IMR-90 (cell line): ENCODE measurements around the gene COL6A3. TPM values are rescaled to one million over a fixed set of nuclear protein-coding genes. Genes with fewer than 3 reads are reported as not detected.

Source experiments
- ATAC-seq: fragments of 200-7000 bp; cut with Tn5 transposase; 2 replicates; pipeline ENCODE4 v1.9.1; 2020; ENCODE audit warnings: low read depth, mild to moderate bottlenecking, moderate library complexity
- BruUV-seq: library from RNA; stranded (reverse); fragments of 400-500 nt; replicated peaks from 2 replicates; lab custom pipeline; 2021; lab: Mats Ljungman, UMichigan
- CTCF ChIA-PET: fragments of 300-600 bp; formaldehyde crosslinking; extraction: SDS; loops from one replicate; lab custom pipeline; 2021; ENCODE audit warnings: antibody characterized with exemption; lab: Yijun Ruan, JAX
- POLR2A ChIA-PET: fragments of 300-600 bp; sonication (Branson Sonifier 250); formaldehyde crosslinking; loops from one replicate; lab custom pipeline; 2022; ENCODE audit warnings: antibody characterized with exemption; ENCODE audit not compliant: unreplicated experiment; lab: Charles Lee
- DNase-seq: peaks from one replicate; pipeline ENCODE4 v3.0.0; 2013
- H2AFZ ChIP-seq: replicated peaks from 2 replicates; pipeline ENCODE3; 2013; ENCODE audit warnings: low read length, mild to moderate bottlenecking; ENCODE audit not compliant: poor library complexity
- H2AK5ac ChIP-seq: 2 replicates; pipeline ENCODE4 v1.6.1; 2013; ENCODE audit warnings: low read depth, low read length, inconsistent platforms
- H2AK9ac ChIP-seq: replicated peaks from 2 replicates; pipeline ENCODE3; 2013; ENCODE audit warnings: mild to moderate bottlenecking, low read depth, low read length, moderate library complexity; ENCODE audit not compliant: poor library complexity
- H2BK120ac ChIP-seq: 2 replicates; pipeline ENCODE4 v1.6.1; 2013; ENCODE audit warnings: low read depth, low read length, inconsistent platforms
- H2BK15ac ChIP-seq: 3 replicates; pipeline ENCODE4 v1.6.1; 2013; ENCODE audit warnings: low read depth, low read length, inconsistent platforms
- H2BK20ac ChIP-seq: 2 replicates; pipeline ENCODE4 v1.6.1; 2013; ENCODE audit warnings: low read depth, mild to moderate bottlenecking, inconsistent platforms, low read length, moderate library complexity
- H2BK5ac ChIP-seq: 2 replicates; pipeline ENCODE4 v1.6.1; 2013; ENCODE audit warnings: mild to moderate bottlenecking, low read depth, low read length, inconsistent platforms; ENCODE audit not compliant: poor library complexity, severe bottlenecking
- H3K14ac ChIP-seq: replicated peaks from 2 replicates; pipeline ENCODE4 v1.6.1; 2013; ENCODE audit warnings: low read depth, low read length, inconsistent platforms
- H3K18ac ChIP-seq: 2 replicates; pipeline ENCODE4 v1.6.1; 2013; ENCODE audit warnings: low read depth, low read length, control low read depth
- H3K23ac ChIP-seq: 2 replicates; pipeline ENCODE4 v1.6.1; 2013; ENCODE audit warnings: low read depth, low read length, inconsistent platforms
- H3K27ac ChIP-seq: 2 replicates; pipeline ENCODE4 v1.5.1; 2013; ENCODE audit warnings: mild to moderate bottlenecking, control low read depth, low read length; ENCODE audit not compliant: insufficient read depth
- H3K27me3 ChIP-seq: 2 replicates; pipeline ENCODE4 v1.6.1; 2013; ENCODE audit warnings: low read length; ENCODE audit not compliant: control insufficient read depth, insufficient read depth
- H3K36me3 ChIP-seq: 2 replicates; pipeline ENCODE4 v1.6.1; 2013; ENCODE audit warnings: low read length, mixed read lengths; ENCODE audit not compliant: control insufficient read depth, insufficient read depth
- H3K4ac ChIP-seq: 2 replicates; pipeline ENCODE4 v1.6.1; 2013; ENCODE audit warnings: low read depth, low read length, inconsistent platforms
- H3K4me1 ChIP-seq: 2 replicates; pipeline ENCODE4 v1.6.1; 2013; ENCODE audit warnings: low read length, mixed read lengths; ENCODE audit not compliant: control insufficient read depth, insufficient read depth
- H3K4me2 ChIP-seq: 2 replicates; pipeline ENCODE4 v1.6.1; 2013; ENCODE audit warnings: low read depth, mild to moderate bottlenecking, control low read depth, low read length, moderate library complexity
- H3K4me3 ChIP-seq: 2 replicates; pipeline ENCODE4 v1.5.1; 2013; ENCODE audit warnings: low read depth, mild to moderate bottlenecking, control low read depth, low read length, moderate library complexity; ENCODE audit not compliant: insufficient read depth
- H3K56ac ChIP-seq: 2 replicates; pipeline ENCODE4 v1.6.1; 2013; ENCODE audit warnings: low read length, inconsistent platforms; ENCODE audit not compliant: insufficient read depth; ENCODE audit errors: extremely low read depth
- H3K79me1 ChIP-seq, 2 experiments: 2 replicates each; pipeline ENCODE4 v1.6.1; 2013; ENCODE audit warnings: low read length in 2 of 2, inconsistent platforms in 1 of 2, low read depth in 1 of 2
- H3K9ac ChIP-seq: 2 replicates; pipeline ENCODE4 v1.6.1; 2013; ENCODE audit warnings: low read depth, low read length, control low read depth
- H3K9me1 ChIP-seq: 2 replicates; pipeline ENCODE4 v1.6.1; 2013; ENCODE audit warnings: low read length, inconsistent platforms; ENCODE audit not compliant: insufficient read depth
- H3K9me3 ChIP-seq: 2 replicates; pipeline ENCODE4 v1.6.1; 2013; ENCODE audit warnings: low read length; ENCODE audit not compliant: control insufficient read depth, insufficient read depth
- H4K20me1 ChIP-seq: 2 replicates; pipeline ENCODE4 v1.6.1; 2013; ENCODE audit warnings: low read length, inconsistent platforms; ENCODE audit not compliant: insufficient read depth
- H4K5ac ChIP-seq: 2 replicates; pipeline ENCODE4 v1.6.1; 2013; ENCODE audit warnings: mild to moderate bottlenecking, low read depth, low read length, control low read depth
- H4K8ac ChIP-seq, 2 experiments: 2 replicates each; pipeline ENCODE4 v1.6.1; 2013; ENCODE audit warnings: low read depth in 2 of 2, low read length in 2 of 2, control low read depth in 1 of 2, inconsistent platforms in 1 of 2
- H4K91ac ChIP-seq: 2 replicates; pipeline ENCODE4 v1.6.1; 2013; ENCODE audit warnings: low read depth, low read length, inconsistent platforms; ENCODE audit not compliant: insufficient read depth
- BHLHE40 ChIP-seq: fragments of 150-350 bp; IDR thresholded peaks from 2 replicates; pipeline ENCODE4 v1.6.1; 2016; ENCODE audit warnings: mild to moderate bottlenecking, low read depth, low read length
- CEBPB ChIP-seq: IDR thresholded peaks from 2 replicates; pipeline ENCODE4 v1.6.1; 2012; ENCODE audit warnings: low read depth, low read length, improper control_type of control experiment
- CHD1 ChIP-seq: IDR thresholded peaks from 2 replicates; pipeline ENCODE4 v1.6.1; 2012; ENCODE audit warnings: low read depth, low read length, improper control_type of control experiment
- ELK1 ChIP-seq: fragments of 150-350 bp; IDR thresholded peaks from 2 replicates; pipeline ENCODE4 v1.6.1; 2016; ENCODE audit warnings: low read depth, mild to moderate bottlenecking, low read length, moderate library complexity, borderline replicate concordance
- FOS ChIP-seq: fragments of 150-350 bp; IDR thresholded peaks from 2 replicates; pipeline ENCODE4 v1.6.1; 2016; ENCODE audit warnings: low read depth, low read length
- MAFK ChIP-seq: IDR thresholded peaks from 2 replicates; pipeline ENCODE4 v1.6.1; 2012; ENCODE audit warnings: low read depth, low read length, improper control_type of control experiment
- MAZ ChIP-seq: IDR thresholded peaks from 2 replicates; pipeline ENCODE4 v1.6.1; 2012; ENCODE audit warnings: low read depth, mild to moderate bottlenecking, low read length, improper control_type of control experiment, moderate library complexity, borderline replicate concordance
- MXI1 ChIP-seq: IDR thresholded peaks from 2 replicates; pipeline ENCODE4 v1.6.1; 2012; ENCODE audit warnings: low read depth, mild to moderate bottlenecking, low read length, moderate library complexity, borderline replicate concordance
- NFE2L2 ChIP-seq: fragments of 150-350 bp; IDR thresholded peaks from 2 replicates; pipeline ENCODE4 v1.6.1; 2016; ENCODE audit warnings: low read depth, mild to moderate bottlenecking, low read length
- POLR2A ChIP-seq: IDR thresholded peaks from 2 replicates; pipeline ENCODE4 v1.6.1; 2012; ENCODE audit warnings: mild to moderate bottlenecking, low read depth, low read length
- RAD21 ChIP-seq: IDR thresholded peaks from 2 replicates; pipeline ENCODE4 v1.6.1; 2012; ENCODE audit warnings: low read length, improper control_type of control experiment
- RCOR1 ChIP-seq: IDR thresholded peaks from 2 replicates; pipeline ENCODE4 v1.6.1; 2012; ENCODE audit warnings: mild to moderate bottlenecking, low read length, improper control_type of control experiment; ENCODE audit not compliant: insufficient replicate concordance
- RFX5 ChIP-seq: IDR thresholded peaks from 2 replicates; pipeline ENCODE4 v1.8.0; 2012; ENCODE audit warnings: low read depth, mild to moderate bottlenecking, low read length, moderate library complexity
- SMC3 ChIP-seq: fragments of 150-350 bp; IDR thresholded peaks from 2 replicates; pipeline ENCODE4 v1.6.1; 2016; ENCODE audit warnings: low read depth, mild to moderate bottlenecking, antibody characterized with exemption, low read length, moderate library complexity
- USF2 ChIP-seq: fragments of 150-350 bp; IDR thresholded peaks from 2 replicates; pipeline ENCODE4 v1.6.1; 2017; ENCODE audit warnings: mild to moderate bottlenecking, antibody characterized with exemption, low read length, low read depth
- whole genome bisulfite sequencing, 2 experiments: methylation state at CpG; one replicate each; pipeline versions ENCODE4 v1.1.5 to v1.1.7; 2013; ENCODE audit warnings: missing lambda C conversion rate in 2 of 2; ENCODE audit not compliant: insufficient read length in 1 of 2; ENCODE audit errors: extremely low coverage in 2 of 2; 5-methylcytosine and 5-hydroxymethylcytosine counted together
- dilution Hi-C: fragments of 300-500 bp; cut with HindIII; formaldehyde crosslinking; loops from one replicate; pipeline ENCODE4 v1.14.3; 2018; ENCODE audit warnings: low sequenced_read_pairs; ENCODE audit not compliant: unreplicated experiment
- in situ Hi-C: fragments of 300-500 bp; cut with MboI; formaldehyde crosslinking; loops from 3 replicates; pipeline ENCODE4 v1.14.3; 2019; ENCODE audit warnings: low sequenced_read_pairs, inconsistent platforms, mixed read lengths
- intact Hi-C: fragments of 100-400 bp; cut with micrococcal nuclease; formaldehyde crosslinking; loops from 2 replicates; pipeline ENCODE4 v1.10.0; 2022
- polyA plus RNA-seq, 3 experiments: library from polyadenylated mRNA; depleted of rRNA; stranded (reverse); fragments of >200 nt; gene quantifications; 2 replicates each; pipeline ENCODE4 v1.2.3, GENCODE V29; 2012; ENCODE audit warnings: low replicate concordance in 1 of 3
- total RNA-seq: library from RNA; depleted of rRNA; stranded (reverse); fragments of >200 nt; gene quantifications from 2 replicates; pipeline ENCODE4 v1.2.3, GENCODE V29; 2012

Gene COL6A3
- total and polyA plus RNA-seq, 2 of the 4 experiments (the other 2 are of a cell fraction): 964 to 1,855 TPM

- H2BK20ac ChIP-seq: peak overlapping the region; percentile 96
- no TSS peak for BruUV-seq
- H2BK5ac ChIP-seq: peak overlapping the region; percentile 73
- H3K56ac ChIP-seq: peak overlapping the region; percentile 41
- no peak overlapping the region for H2AK9ac ChIP-seq
- H3K23ac ChIP-seq: peak overlapping the region; percentile 86
- H4K8ac ChIP-seq: peak overlapping the region; percentile 84 to 85
- H3K4me1 ChIP-seq: peaks cover 30% of the 10 kb centered on the region
- ChIA-PET CTCF (interaction anchor here (0.6 kb wide), 1 partner anchor 275 kb away, joined by 5 read pairs; no protein-coding TSS in a partner anchor), POLR2A (interaction anchor here (0.6 kb wide), 1 partner anchor 40 kb away, joined by 3 read pairs; no protein-coding TSS in a partner anchor)
- intact Hi-C loops: no loop called here
- peak; percentile 62 for DNase-seq
- peak overlapping the region; percentile 92 for H3K14ac ChIP-seq
- in situ Hi-C loops: no loop called here
- peak overlapping the region; percentile 84; the same call in 2 of the 3 replicates for H2BK15ac ChIP-seq
- peak overlapping the region; percentile 97 for H3K18ac ChIP-seq
- dilution Hi-C loops: no loop called here
- ATAC-seq: peak; percentile 8; the same call in 1 of the 2 replicates
- H3K9me3 ChIP-seq: peaks cover 4% of the 10 kb centered on the region; the same call in 1 of the 2 replicates
- no CpG with 5 or more reads among the region's 2 CpGs for WGBS, 2 experiments
- H2AK5ac ChIP-seq: peak overlapping the region; percentile 87
- no peaks in the 10 kb centered on the region for H3K27me3 ChIP-seq
- H3K79me1 ChIP-seq: peaks cover 5 to 36% of the 10 kb centered on the region in 2 experiments; a peak in 3 of 4 replicates
- H3K4me3 ChIP-seq: no peak overlapping the region
- H4K5ac ChIP-seq: peak overlapping the region; percentile 83
- peak overlapping the region; percentile 94 for H4K91ac ChIP-seq
- H2AFZ ChIP-seq: no peak overlapping the region
- no peaks in the 10 kb centered on the region for H3K36me3 ChIP-seq
- TF ChIP-seq POLR2A: no peak
- no peak for TF ChIP-seq RCOR1
- TF ChIP-seq RFX5: no peak
- TF ChIP-seq CHD1: no peak
- TF ChIP-seq CEBPB: no peak
- no peak for TF ChIP-seq MXI1
- TF ChIP-seq MAZ: no peak
- no peak for TF ChIP-seq SMC3
- TF ChIP-seq ELK1: no peak
- TF ChIP-seq MAFK: no peak
- no peak for TF ChIP-seq FOS
- TF ChIP-seq USF2: no peak
- no peak for TF ChIP-seq BHLHE40
- TF ChIP-seq RAD21: no peak
- TF ChIP-seq NFE2L2: no peak
- no peaks in the 10 kb centered on the region for H4K20me1 ChIP-seq
- H3K27ac ChIP-seq: peak overlapping the region; percentile 82
- peaks cover 43% of the 10 kb centered on the region for H3K9me1 ChIP-seq
- peak overlapping the region; percentile 93 for H2BK120ac ChIP-seq
- H3K9ac ChIP-seq: peak overlapping the region; percentile 29
- H3K4ac ChIP-seq: peak overlapping the region; percentile 88
- H3K4me2 ChIP-seq: no peak overlapping the region
These were observed 117.2 kb downstream of the COL6A3 start for GRCh38 chr2:237296756-237297155.
